Stimulated activated CD8-positive, alpha-beta memory T cell treated with anti-CD3 and anti-CD28 coated beads, Interleukin-15, amount 100 ng/mL, for 4 hours (primary cell): ENCODE measurements around the gene LHFPL2.

Experiments used
- DNase-seq, 2 donors: peaks; one replicate each; pipeline ENCODE4 v3.0.0-alpha.2; 2020; ENCODE audit warnings: low read depth in 2 of 2

LHFPL2 gene

GRCh38 chr5:78522476-78523260, 125.9 kb downstream of the LHFPL2 start:
- no peak for DNase-seq

DNA sequence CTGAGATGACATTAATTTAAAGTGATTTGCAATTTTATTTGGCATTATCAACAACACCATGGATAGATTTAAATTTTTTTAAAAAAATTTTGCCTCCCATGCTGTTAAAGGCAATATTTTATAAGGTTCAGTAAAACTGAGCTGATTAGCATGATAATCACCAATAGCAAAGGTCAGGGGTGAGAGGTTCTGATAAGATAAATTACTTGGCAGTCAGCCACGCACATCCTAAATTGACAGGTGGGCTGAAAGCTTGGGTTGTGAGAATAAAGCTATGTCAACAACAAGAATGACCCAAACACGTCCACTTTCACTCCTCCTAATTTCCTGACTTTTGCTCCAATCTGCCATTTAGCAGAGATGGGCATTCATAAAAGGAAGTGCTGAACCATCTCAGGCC, 127.1 kb downstream of the LHFPL2 start:
- no peak for DNase-seq

GRCh38 chr5:78519198-78519941, 129.2 kb downstream of the LHFPL2 start:
- DNase-seq: no peak

DNA sequence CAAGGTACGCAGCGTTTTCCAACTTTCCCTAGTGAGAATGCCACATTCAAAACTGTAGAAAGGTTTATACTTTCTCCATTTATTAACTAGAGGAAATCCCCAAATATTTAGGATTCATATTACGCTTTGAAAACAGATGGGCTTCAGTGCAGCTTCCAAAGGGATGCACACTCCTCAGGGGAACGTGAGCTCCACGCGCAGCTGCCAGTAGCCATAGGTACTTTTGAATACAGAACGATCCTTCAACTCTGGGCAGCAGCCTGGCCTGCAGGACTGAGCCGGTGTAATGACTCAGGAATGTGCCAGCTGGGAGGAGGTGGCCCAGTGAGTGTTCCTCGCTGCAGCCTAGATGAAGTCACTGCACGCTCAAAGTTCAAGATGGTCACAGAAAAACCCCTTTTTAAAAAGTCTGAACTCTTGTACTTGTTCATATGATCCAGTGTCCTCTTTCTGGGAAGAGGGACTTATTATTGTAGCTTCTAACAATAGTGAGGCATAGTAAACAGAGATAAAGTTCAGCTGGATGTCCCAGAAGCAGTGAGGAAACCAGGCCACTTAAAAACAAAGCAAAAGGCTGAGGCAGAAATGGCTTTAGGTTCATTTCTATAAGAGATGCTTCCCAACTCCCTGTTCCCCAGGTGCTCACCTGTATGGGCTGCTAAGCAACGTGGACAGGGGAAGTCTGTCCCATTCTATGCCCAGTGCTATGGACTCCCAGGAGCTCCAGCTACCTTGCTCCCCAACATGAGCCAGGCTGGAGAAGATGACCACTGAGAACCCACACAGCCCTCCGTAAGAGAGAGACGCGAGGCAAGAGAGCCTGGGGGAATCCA, 130.0 kb downstream of the LHFPL2 start:
- no peak for DNase-seq

DNA sequence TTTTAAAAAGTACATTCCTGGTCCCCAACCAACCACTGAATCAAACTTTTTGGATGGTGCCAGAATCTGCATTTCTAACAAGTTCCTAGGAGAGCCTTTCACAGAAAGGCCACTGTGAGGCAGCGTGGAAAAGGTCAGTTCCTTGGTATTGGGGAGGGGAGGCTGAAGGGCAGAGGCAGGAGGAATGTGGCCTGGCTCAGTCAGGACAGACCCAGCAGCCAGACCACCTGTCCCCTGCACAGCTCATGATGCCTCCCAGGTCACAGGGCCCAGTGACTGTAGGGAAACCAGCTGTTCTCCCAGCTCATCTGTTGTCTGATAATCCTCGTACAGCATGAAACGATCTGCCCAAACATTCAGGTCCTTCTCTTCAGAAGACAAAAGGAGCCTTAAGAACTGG, 132.9 kb downstream of the LHFPL2 start:
- no peak for DNase-seq

- DNase-seq: no peak
Measured at GRCh38 chr5:78514427-78515330, 133.9 kb downstream of the LHFPL2 start.

GRCh38 chr5:78513441-78513840, 135.1 kb downstream of the LHFPL2 start:
- DNase-seq: no peak

DNA sequence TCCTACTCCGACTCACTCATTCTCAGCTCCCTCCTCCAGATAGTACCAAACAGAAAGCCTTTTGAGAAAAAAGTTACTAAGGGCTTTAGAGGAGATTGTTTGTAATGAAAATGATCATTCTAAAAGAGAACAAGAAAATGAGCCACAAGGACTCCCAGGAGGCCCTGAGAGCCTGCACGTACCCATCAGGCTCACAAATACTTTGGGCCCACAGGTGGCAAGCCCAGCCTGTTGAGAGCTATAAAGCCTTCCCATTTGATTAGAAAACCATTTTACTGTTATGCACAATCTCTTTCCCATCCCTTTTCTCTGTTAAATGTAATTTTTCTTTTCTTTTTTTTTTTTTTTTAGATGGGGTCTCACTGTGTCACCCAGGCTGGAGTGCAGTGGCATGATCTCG, 136.1 kb downstream of the LHFPL2 start:
- DNase-seq: no peak

DNA sequence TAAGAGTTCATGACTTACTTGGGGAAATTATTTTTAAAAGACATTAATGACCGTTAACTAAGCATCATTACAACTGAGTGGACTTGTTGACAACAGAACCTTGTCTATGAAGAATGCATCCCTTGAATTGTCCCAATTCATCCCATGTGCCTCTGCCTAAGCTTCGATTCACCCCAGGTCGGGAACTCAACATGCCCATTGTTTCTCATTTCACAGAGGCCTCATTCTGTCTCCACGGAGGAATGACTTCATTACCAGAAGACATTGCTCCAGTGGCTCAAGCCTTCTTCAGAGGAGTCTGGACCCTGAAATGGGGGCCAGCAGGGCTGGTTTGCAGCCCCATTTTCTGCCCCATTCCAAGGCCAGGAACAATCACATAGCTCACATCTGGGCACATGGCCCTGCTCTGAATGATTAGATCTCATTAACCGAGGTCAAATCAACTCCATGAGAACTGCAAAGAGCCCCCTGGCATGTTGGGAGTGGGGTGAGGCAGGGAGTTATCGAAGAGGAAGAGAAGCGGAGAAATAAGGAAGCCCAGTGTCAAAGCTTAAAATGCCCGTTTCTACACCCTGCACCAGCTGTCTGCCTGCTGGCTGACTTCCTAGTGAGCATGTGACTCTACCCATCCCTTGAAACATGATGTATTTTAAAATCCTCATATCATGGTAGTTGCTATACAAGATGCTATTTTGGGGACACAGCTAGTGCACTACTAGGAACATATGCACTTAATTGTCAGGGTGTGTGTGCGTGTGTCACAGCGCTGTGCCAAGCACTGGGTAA, 137.3 kb downstream of the LHFPL2 start:
- DNase-seq: no peak

DNA sequence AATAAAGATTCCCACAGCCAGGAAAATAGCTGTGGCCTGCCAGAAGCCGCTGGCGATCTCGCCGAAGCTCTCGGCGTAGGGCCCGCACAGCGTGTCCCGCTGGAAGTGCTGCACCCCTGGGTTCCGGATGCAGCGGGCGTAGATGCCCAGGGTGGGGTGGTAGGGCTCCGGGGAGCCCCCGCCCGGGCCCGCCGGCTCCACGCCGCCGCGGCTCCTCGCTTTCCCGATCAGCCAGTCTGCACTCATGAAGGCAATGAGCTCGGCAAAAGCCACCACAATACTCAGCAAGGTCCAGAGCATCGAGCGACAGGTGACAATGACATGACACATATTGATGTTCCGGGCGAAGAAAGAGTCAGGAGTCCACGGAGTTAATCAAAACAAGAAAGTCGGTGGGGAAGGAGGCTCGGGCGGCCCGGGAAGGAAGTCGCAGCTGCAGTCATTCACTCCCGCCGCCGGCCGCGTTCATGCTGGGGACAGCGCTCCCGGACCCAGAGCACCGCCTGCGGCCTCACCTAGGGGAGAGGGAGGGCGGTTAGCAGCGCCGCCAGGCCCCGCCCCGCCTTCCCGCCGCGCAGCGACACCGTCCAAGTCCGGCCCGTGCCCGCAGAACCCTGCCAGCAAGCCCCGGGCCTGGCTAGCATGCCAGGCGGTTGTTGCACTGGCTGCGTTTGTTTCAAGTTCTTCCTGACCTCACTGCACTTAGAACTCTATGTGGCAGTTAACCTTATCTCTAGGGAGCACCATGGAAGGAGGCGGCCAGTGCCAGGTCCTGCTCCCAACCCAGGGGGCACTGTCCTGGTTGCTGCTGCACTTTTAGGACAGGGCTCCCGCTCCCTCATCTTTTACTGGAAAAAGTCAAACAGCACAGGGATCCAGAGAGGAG, 138.4 kb downstream of the LHFPL2 start:
- DNase-seq: no peak

- DNase-seq: no peak
Measured at GRCh38 chr5:78509145-78509865, 139.3 kb downstream of the LHFPL2 start.

DNA sequence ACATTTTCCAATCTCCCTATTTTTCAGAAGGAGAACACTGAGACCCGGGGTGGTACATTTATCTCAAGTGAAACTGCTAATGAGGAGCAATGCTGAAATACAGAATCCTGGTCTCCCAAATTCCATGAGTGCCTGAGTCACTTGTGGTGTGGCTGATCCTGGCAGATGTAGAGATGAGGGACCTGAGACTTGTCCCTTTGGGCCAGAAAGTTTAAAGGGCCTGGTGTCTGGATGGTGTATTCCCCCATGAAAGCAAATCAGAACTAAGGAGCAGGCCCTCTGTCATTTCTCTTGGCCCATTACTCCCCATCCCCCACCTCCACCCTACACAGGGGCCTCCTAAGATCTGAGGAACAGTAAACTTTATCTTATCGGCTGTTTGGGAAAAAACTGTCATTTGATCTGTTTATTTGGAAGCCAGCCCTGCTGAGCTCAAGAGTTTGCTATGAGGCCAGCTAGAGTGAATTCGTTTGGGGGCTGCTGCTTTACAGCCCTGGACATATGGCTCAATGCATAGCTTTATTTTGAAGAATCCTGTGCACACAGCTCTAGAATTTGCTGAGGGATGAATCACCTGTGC, 140.3 kb downstream of the LHFPL2 start:
- DNase-seq: no peak

- DNase-seq: no peak
Measured at GRCh38 chr5:78507531-78507930, 141.0 kb downstream of the LHFPL2 start.

DNA sequence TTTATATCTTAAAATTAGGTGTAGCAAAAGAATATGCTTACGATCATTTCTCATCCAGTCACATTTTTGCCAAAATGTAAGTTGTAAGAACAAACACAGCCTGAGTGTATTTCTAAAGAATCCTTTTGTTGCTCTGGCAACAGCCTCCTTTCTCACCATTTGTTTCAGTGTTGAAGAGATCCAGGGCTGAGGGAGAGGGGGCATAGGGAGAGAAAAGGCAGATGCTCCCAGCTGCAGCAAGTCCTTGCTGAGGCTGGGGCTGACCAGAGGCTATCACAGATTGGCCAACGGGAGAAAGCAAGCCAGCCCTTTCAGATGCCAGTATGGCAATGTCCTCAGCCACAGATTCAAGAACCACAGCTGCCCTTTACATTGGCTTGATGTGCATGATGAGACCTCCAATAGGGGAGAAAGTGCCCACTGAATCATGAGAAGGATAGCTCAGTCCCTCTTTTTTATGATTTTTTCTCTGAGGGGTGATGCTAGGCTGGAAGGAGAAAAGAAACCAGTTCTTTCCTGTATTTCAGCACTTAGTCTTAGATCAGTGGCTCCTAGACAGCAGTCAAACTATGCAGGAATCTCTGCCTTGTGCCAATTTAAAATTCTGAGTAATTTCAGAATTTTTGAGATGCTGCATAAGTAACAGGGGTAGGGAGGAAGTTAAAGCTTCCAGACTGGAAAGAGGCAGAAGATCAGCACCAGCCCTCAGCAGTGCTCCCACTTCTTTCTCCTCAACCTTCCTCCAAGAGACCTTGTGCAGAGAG, 142.1 kb downstream of the LHFPL2 start:
- no peak for DNase-seq

DNA sequence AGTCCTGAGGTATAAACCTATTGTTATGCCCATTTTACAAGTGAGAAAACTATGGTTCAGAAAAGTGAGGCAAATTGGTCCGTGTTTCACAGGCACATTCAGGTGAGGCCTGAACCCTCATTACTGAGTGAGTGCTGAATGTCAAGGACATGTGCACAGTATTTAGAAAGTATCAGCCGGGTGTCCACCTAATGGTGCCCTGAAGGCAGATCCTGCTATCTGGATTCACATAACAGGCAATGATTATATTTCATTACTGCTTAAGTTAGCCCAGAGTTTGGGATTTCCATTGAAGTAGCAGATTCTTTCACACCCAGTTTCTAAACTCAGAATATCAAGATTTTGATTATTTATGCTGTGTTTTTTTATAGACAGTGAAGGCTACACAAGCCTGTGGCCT, 142.7 kb downstream of the LHFPL2 start:
- no peak for DNase-seq

DNA sequence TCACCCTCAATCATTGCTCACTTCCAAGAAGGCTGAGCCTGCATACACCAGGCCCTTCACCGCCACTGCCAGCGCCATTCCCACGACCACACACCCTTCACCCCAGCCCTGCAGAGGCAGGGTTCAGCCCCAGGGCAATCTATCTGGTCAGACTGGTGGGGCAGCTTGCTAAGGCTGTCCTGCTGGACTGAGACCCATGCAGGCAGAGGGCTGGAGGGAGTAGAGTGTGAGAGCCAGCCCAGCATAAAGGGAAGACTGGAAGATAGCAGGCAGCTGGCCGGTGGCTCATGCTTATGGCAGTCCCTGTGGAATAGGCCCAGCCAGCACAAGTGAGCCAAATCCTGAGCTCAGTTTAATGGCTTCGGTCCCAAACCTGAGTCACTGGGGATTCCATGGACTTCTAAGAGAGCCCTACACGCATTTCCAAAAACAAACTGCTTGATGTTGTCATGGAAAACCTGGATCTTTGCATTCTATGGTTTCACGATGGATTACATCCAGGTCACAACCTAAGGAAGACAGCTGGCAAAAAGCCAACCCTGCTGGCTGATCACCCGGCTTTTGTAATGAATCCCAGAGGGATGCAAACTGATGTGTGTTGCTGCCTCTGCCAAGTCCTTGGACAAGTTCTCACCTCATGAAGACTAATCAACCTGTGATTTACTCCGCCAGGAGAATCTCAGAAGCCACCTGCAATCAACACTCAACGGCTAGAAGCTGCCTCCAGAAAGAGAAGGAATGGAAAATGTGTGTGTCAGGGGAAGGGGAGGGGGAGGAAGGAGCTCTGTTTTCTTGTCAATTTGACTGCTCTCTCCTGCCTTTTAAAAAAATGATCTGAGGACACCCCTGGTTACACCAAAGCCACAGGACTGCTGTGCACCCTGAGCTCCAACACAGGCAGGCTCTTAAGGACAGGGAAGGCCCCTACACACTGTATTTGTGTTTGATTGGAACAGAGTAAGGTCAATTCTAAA, 143.6 kb downstream of the LHFPL2 start:
- DNase-seq: no peak
